Activated CD8-positive, alpha-beta memory T cell treated with anti-CD3 and anti-CD28 coated beads for 36 hours (primary cell): ENCODE measurements around the gene NXN. TPM values are rescaled to one million over a fixed set of nuclear protein-coding genes. Genes with fewer than 3 reads are reported as not detected.
"Not testable (repeated sequence)": the region's sequence is repeated elsewhere in the genome, so short reads cannot be mapped to it uniquely, and the experiment has no call there.

Experiments
- CTCF ChIA-PET: fragments of 350-600 bp; sonication (Branson Sonifier 250); formaldehyde crosslinking; loops from one replicate; lab custom pipeline; 2021; ENCODE audit warnings: antibody characterized with exemption; lab: Charles Lee
- POLR2A ChIA-PET: fragments of 350-600 bp; sonication (Branson Sonifier 250); formaldehyde crosslinking; loops from one replicate; lab custom pipeline; 2021; ENCODE audit warnings: antibody characterized with exemption; lab: Charles Lee
- total RNA-seq, 2 experiments: library from RNA; stranded (reverse); gene quantifications; one replicate each; pipeline ENCODE4 v1.2.3, GENCODE V29; 2021

The NXN gene
- total RNA-seq, 2 experiments from 2014 or later = 0.13 to 0.25 TPM

GRCh38 chr17:751269-752001 lies 228.1 kb downstream of the NXN start:
- CTCF ChIA-PET = interaction anchor here (0.9 to 1.7 kb wide), 3 partner anchors 18 to 31 kb away, joined by 3 to 4 read pairs (median 3); partner anchors contain the start of genes GLOD4 and MRM3
- POLR2A ChIA-PET = interaction anchor here (0.5 to 2.1 kb wide), 4 partner anchors 18 to 36 kb away, joined by 3 to 11 read pairs (median 4); partner anchors contain the start of genes GLOD4, MRM3 and VPS53

DNA sequence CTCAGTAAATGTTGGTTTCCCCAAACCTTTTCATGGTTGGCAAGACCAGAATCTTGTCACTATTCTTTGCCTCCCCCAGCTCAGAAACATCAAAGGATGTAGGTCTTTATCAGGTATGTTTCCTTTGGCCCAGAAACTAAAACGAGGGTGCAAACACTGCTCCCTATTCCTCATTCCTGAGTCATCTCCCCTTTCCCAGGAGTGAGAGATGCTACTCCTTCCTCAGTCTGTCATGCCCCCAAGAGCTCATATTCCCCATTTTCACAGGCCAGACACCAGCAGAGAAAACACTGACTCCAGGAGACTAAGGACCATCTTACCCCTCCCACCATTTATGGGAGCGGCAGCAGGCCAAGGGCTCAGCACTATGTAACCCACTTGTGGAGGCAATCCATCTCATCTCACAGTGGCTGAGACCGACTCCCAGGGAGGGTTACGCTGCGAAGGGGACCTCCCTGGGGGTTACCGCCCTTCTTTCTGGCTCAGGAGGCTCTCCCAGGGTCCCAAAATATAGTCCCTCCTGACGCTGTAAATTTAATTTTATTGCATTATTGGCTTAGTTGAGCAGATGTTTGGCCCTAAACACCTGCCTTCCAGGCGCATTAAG lies 229.0 kb downstream of the NXN start:
- POLR2A ChIA-PET = interaction anchor here (0.7 to 0.9 kb wide), 2 partner anchors 17 to 32 kb away, joined by 3 read pairs; partner anchors contain the start of genes GLOD4 and MRM3
- CTCF ChIA-PET = interaction anchor here (0.9 to 1.7 kb wide), 3 partner anchors 17 to 32 kb away, joined by 3 to 4 read pairs (median 3); partner anchors contain the start of genes GLOD4 and MRM3

DNA sequence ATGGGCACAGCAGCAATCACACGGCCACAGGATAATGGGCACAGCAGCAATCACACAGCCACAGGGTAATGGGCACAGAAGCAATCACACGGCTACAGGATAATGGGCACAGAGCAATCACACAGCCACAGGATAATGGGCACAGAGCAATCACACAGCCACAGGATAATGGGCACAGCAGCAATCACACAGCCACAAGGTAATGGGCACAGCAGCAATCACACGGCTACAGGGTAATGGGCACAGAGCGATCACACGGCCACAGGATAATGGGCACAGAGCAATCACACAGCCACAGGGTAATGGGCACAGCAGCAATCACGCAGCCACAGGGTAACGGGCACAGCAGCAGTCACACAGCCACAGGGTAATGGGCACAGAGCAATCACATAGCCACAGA lies 230.2 kb downstream of the NXN start:
- POLR2A ChIA-PET, CTCF ChIA-PET: not testable (repeated sequence)

Other genes with a start within 250 kb of the NXN start
- gene TLCD3A, start 247.2 kb downstream of the NXN start, total RNA-seq = 10 to 100 TPM; 22.4 to 23.6 TPM
- 10 to 100 TPM; 58.3 to 62.5 TPM for gene GEMIN4, start 227.5 kb downstream of the NXN start, total RNA-seq
- gene GLOD4, start 197.5 kb downstream of the NXN start, total RNA-seq = 10 to 100 TPM; 80.3 to 82.4 TPM
- 10 to 100 TPM; 37.9 to 40.1 TPM for gene MRM3, start 197.4 kb downstream of the NXN start, total RNA-seq
- 10 to 100 TPM; 18.9 to 19.1 TPM for gene TIMM22, start 17.4 kb upstream of the NXN start, total RNA-seq
- 10 to 100 TPM; 52.5 to 56.2 TPM for gene ABR, start 200.2 kb upstream of the NXN start, total RNA-seq